ENCODE measurements around the gene TRPC5OS.

- TF ChIP-seq CTCF (IDR thresholded peaks at IDR 0.05) (no peak), EZH2 (IDR thresholded peaks at IDR 0.05; ENCODE audit: borderline replicate concordance, insufficient read depth, low read depth, low read length, poor library complexity, severe bottlenecking) (no peak)
Observed at GRCh38 chrX:111888600-111888999, 12.6 kb downstream of the TRPC5OS start.

Measured in B cell (primary cell).